ENCODE data around the gene MRC1.

GRCh38 chr10:17873946-17874345, 64.8 kb downstream of the MRC1 start:
- no peak for TF ChIP-seq EZH2 (IDR thresholded peaks at IDR 0.05; ENCODE audit: borderline replicate concordance, low read depth, low read length, severe bottlenecking)
- no peak for TF ChIP-seq CTCF (IDR thresholded peaks at IDR 0.05; ENCODE audit: extremely low read depth in 1 of 2, insufficient read depth in 1 of 2, low read depth in 1 of 2, low read length in 2 of 2)
- no peak for TF ChIP-seq MAX (IDR thresholded peaks at IDR 0.05; ENCODE audit: insufficient read depth, insufficient read length)
